ENCODE data around the gene NDFIP2. TPM values are rescaled to one million over a fixed set of nuclear protein-coding genes. Genes with fewer than 3 reads are reported as not detected.

NDFIP2 gene
- total RNA-seq, 1 experiment from 2014 or later: 23.1 TPM

DNA sequence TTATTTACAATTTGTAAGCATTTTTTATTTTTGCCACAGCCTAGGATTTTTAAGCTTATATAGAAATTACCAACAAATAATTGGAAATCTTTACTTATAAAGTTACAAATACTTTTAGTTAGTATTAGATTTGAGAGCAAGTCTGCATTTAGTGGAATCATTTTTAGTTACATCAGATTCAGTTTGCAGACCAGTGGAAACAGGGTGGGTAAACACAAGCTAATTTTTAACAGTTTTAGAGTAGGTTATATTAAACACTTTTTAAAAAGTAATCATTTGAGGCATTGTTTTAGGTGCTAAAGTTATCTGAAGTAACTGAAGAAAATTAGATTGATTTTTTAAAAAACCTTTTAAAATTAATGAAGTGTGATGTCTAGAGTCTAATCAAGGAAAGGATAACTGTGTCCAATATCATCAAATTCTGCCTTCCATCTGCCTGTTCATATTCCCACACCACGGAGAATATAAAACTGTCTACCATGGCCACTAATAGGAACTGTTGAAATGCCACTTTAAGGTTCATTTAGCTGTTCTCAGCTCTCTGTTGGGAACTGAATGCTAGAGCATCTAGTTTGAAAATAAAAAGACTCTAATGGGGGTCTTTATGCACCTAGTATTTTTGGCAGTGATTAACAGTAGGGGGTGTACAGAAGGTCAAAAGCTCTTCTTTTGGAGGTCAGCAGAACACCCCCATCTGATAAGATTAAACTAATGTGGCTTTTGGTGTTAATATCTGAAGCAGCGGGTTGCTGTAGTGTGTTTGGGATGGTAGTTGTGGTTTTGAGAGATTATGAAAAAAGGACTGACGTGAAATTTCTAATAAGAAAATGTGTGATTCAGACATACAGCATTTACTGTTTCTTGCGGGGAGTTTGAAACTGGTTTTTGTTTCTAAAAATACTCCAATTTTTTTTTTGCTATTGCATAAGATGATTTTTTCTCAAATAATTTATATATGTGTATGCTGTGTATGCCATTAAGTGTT, 66.5 kb downstream of the NDFIP2 start:
- TF ChIP-seq MYBL2 (CRISPR knock-in tag; IDR thresholded peaks at IDR 0.05) (no peak), SP1 (CRISPR knock-in tag; conservative IDR thresholded peaks at IDR 0.05) (no peak), ZNF263 (CRISPR knock-in tag; IDR thresholded peaks at IDR 0.05; ENCODE audit: low read depth) (no peak), GTF2I (CRISPR knock-in tag; conservative IDR thresholded peaks at IDR 0.05) (no peak), ZNF416 (CRISPR knock-in tag; IDR thresholded peaks at IDR 0.05) (no peak), FOXJ3 (CRISPR knock-in tag; IDR thresholded peaks at IDR 0.05; ENCODE audit: borderline replicate concordance) (no peak), EMX1 (CRISPR knock-in tag; IDR thresholded peaks at IDR 0.05) (no peak), KAT7 (CRISPR knock-in tag; IDR thresholded peaks at IDR 0.05; ENCODE audit: borderline replicate concordance) (no peak), ZNF423 (CRISPR knock-in tag; IDR thresholded peaks at IDR 0.05) (no peak), CBFB (CRISPR knock-in tag; IDR thresholded peaks at IDR 0.05; ENCODE audit: low read depth) (no peak), HMGA2 (CRISPR knock-in tag; IDR thresholded peaks at IDR 0.05) (no peak), ZNF317 (CRISPR knock-in tag; IDR thresholded peaks at IDR 0.05; ENCODE audit: borderline replicate concordance, low read depth) (no peak), ATF1 (CRISPR knock-in tag; IDR thresholded peaks at IDR 0.05) (no peak)
- TF ChIP-seq, protein P1, sequence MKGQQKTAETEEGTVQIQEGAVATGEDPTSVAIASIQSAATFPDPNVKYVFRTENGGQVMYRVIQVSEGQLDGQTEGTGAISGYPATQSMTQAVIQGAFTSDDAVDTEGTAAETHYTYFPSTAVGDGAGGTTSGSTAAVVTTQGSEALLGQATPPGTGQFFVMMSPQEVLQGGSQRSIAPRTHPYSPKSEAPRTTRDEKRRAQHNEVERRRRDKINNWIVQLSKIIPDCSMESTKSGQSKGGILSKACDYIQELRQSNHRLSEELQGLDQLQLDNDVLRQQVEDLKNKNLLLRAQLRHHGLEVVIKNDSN (CRISPR knock-in tag; IDR thresholded peaks at IDR 0.05): no peak
- TF ChIP-seq, protein P2, sequence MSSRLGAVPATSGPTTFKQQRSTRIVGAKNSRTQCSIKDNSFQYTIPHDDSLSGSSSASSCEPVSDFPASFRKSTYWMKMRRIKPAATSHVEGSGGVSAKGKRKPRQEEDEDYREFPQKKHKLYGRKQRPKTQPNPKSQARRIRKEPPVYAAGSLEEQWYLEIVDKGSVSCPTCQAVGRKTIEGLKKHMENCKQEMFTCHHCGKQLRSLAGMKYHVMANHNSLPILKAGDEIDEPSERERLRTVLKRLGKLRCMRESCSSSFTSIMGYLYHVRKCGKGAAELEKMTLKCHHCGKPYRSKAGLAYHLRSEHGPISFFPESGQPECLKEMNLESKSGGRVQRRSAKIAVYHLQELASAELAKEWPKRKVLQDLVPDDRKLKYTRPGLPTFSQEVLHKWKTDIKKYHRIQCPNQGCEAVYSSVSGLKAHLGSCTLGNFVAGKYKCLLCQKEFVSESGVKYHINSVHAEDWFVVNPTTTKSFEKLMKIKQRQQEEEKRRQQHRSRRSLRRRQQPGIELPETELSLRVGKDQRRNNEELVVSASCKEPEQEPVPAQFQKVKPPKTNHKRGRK (CRISPR knock-in tag; IDR thresholded peaks at IDR 0.05; ENCODE audit: borderline replicate concordance): no peak
- TF ChIP-seq, protein P3, sequence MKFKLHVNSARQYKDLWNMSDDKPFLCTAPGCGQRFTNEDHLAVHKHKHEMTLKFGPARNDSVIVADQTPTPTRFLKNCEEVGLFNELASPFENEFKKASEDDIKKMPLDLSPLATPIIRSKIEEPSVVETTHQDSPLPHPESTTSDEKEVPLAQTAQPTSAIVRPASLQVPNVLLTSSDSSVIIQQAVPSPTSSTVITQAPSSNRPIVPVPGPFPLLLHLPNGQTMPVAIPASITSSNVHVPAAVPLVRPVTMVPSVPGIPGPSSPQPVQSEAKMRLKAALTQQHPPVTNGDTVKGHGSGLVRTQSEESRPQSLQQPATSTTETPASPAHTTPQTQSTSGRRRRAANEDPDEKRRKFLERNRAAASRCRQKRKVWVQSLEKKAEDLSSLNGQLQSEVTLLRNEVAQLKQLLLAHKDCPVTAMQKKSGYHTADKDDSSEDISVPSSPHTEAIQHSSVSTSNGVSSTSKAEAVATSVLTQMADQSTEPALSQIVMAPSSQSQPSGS (CRISPR knock-in tag; IDR thresholded peaks at IDR 0.05; ENCODE audit: borderline replicate concordance, low read depth): no peak
- TF ChIP-seq, protein P4, sequence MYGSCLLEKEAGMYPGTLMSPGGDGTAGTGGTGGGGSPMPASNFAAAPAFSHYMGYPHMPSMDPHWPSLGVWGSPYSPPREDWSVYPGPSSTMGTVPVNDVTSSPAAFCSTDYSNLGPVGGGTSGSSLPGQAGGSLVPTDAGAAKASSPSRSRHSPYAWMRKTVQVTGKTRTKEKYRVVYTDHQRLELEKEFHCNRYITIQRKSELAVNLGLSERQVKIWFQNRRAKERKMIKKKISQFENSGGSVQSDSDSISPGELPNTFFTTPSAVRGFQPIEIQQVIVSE (CRISPR knock-in tag; IDR thresholded peaks at IDR 0.05; ENCODE audit: borderline replicate concordance): no peak
- TF ChIP-seq, protein P5, sequence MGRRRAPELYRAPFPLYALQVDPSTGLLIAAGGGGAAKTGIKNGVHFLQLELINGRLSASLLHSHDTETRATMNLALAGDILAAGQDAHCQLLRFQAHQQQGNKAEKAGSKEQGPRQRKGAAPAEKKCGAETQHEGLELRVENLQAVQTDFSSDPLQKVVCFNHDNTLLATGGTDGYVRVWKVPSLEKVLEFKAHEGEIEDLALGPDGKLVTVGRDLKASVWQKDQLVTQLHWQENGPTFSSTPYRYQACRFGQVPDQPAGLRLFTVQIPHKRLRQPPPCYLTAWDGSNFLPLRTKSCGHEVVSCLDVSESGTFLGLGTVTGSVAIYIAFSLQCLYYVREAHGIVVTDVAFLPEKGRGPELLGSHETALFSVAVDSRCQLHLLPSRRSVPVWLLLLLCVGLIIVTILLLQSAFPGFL (CRISPR knock-in tag; IDR thresholded peaks at IDR 0.05; ENCODE audit: borderline replicate concordance): no peak
- TF ChIP-seq, protein P6, sequence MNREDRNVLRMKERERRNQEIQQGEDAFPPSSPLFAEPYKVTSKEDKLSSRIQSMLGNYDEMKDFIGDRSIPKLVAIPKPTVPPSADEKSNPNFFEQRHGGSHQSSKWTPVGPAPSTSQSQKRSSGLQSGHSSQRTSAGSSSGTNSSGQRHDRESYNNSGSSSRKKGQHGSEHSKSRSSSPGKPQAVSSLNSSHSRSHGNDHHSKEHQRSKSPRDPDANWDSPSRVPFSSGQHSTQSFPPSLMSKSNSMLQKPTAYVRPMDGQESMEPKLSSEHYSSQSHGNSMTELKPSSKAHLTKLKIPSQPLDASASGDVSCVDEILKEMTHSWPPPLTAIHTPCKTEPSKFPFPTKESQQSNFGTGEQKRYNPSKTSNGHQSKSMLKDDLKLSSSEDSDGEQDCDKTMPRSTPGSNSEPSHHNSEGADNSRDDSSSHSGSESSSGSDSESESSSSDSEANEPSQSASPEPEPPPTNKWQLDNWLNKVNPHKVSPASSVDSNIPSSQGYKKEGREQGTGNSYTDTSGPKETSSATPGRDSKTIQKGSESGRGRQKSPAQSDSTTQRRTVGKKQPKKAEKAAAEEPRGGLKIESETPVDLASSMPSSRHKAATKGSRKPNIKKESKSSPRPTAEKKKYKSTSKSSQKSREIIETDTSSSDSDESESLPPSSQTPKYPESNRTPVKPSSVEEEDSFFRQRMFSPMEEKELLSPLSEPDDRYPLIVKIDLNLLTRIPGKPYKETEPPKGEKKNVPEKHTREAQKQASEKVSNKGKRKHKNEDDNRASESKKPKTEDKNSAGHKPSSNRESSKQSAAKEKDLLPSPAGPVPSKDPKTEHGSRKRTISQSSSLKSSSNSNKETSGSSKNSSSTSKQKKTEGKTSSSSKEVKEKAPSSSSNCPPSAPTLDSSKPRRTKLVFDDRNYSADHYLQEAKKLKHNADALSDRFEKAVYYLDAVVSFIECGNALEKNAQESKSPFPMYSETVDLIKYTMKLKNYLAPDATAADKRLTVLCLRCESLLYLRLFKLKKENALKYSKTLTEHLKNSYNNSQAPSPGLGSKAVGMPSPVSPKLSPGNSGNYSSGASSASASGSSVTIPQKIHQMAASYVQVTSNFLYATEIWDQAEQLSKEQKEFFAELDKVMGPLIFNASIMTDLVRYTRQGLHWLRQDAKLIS (CRISPR knock-in tag; IDR thresholded peaks at IDR 0.05; ENCODE audit: borderline replicate concordance): no peak
- ATAC-seq (no peak), DNase-seq (ENCODE audit: low spot score) (no peak)
- no peak overlapping the region for H3K27ac Mint-ChIP-seq
- H3K36me3 Mint-ChIP-seq: no peaks in the 10 kb centered on the region
- CTCF ChIA-PET: interaction anchor here (1.5 kb wide), 1 partner anchor 124 kb away, joined by 3 read pairs; no protein-coding TSS in a partner anchor
- peaks cover 14% of the 10 kb centered on the region for H3K4me1 Mint-ChIP-seq
- H3K4me3 Mint-ChIP-seq: no peak overlapping the region
- no peaks in the 10 kb centered on the region for H3K27me3 Mint-ChIP-seq (ENCODE audit: low read depth)
- no peaks in the 10 kb centered on the region for H3K9me3 Mint-ChIP-seq
- POLR2A ChIA-PET: no interaction called here

Measured in WTC11 (cell line).